ENCODE results near the gene PRKN.

Gene PRKN

GRCh38 chr6:162443101-162443500 lies 284.5 kb downstream of the PRKN start:
- Histone ChIP-seq H3K27ac (ENCODE audit: low read depth, low read length) (no peak overlapping the region), H3K4me1 (ENCODE audit: insufficient read depth, low read length) (no peaks in the 10 kb centered on the region), H3K36me3 (ENCODE audit: insufficient read depth, low read length) (no peaks in the 10 kb centered on the region), H3K9me3 (ENCODE audit: low read length) (no peaks in the 10 kb centered on the region), H3K4me3 (ENCODE audit: low read depth in 1 of 2, low read length in 2 of 2) (no peak overlapping the region), H3K9ac (ENCODE audit: low read length) (no peak overlapping the region), H3K27me3 (ENCODE audit: control insufficient read depth in 1 of 2, insufficient read depth in 2 of 2, low read length in 2 of 2) (no peaks in the 10 kb centered on the region)

DNA sequence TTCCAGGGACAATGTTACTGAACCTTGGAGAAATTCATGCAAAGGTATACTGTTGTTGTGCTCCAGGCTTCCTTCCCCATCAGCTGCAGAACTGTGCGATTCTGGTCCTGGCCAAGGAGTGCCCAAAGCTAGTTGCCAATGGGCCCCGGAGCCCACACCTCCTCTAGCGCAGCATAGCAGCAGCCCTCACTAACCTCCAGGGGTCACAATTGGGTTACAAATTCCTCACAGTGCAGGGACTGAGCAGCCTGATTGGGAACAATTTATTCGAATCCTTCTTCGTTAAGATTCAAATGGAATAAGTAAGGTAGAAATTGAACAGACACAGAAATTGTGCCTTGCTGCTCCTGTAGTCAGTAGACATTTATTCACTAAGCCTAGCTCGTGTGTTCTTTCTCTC lies 284.9 kb downstream of the PRKN start:
- no peaks in the 10 kb centered on the region for H3K4me1 ChIP-seq (ENCODE audit: insufficient read depth, low read length)
- H3K4me3 ChIP-seq (ENCODE audit: low read depth in 1 of 2, low read length in 2 of 2), result no peak overlapping the region
- no peak overlapping the region for H3K27ac ChIP-seq (ENCODE audit: low read depth, low read length)
- H3K27me3 ChIP-seq (ENCODE audit: control insufficient read depth in 1 of 2, insufficient read depth in 2 of 2, low read length in 2 of 2), result no peaks in the 10 kb centered on the region
- H3K9ac ChIP-seq (ENCODE audit: low read length), result no peak overlapping the region
- H3K36me3 ChIP-seq (ENCODE audit: insufficient read depth, low read length), result no peaks in the 10 kb centered on the region
- no peaks in the 10 kb centered on the region for H3K9me3 ChIP-seq (ENCODE audit: low read length)

DNA sequence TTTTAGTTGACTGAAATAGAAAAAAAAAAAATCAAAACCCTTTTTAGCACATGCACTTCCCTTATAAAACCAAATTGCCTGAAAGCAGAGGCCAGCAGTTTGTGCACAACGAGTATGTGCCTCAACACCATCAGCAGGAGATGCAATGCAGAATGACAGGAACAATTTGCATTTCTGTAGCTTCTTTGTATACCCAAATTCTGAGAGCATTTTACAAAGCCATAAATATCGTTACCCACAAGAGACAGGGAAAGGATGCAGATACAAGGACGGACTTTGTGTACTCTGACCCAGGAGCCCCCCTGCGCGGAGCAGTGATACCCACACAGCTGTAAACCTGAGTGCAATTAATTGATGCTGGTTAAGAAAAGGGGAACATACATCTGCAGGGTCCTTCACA lies 285.6 kb downstream of the PRKN start:
- Histone ChIP-seq H3K4me3 (ENCODE audit: low read depth in 1 of 2, low read length in 2 of 2) (no peak overlapping the region), H3K4me1 (ENCODE audit: insufficient read depth, low read length) (no peaks in the 10 kb centered on the region), H3K9me3 (ENCODE audit: low read length) (no peaks in the 10 kb centered on the region), H3K27ac (ENCODE audit: low read depth, low read length) (no peak overlapping the region), H3K9ac (ENCODE audit: low read length) (no peak overlapping the region), H3K27me3 (ENCODE audit: control insufficient read depth in 1 of 2, insufficient read depth in 2 of 2, low read length in 2 of 2) (no peaks in the 10 kb centered on the region), H3K36me3 (ENCODE audit: insufficient read depth, low read length) (no peaks in the 10 kb centered on the region)

GRCh38 chr6:162438980-162439379 lies 288.6 kb downstream of the PRKN start:
- H3K27me3 ChIP-seq (ENCODE audit: control insufficient read depth in 1 of 2, insufficient read depth in 2 of 2, low read length in 2 of 2), result no peaks in the 10 kb centered on the region
- no peaks in the 10 kb centered on the region for H3K9me3 ChIP-seq (ENCODE audit: low read length)
- H3K4me1 ChIP-seq (ENCODE audit: insufficient read depth, low read length), result no peaks in the 10 kb centered on the region
- no peak overlapping the region for H3K4me3 ChIP-seq (ENCODE audit: low read depth in 1 of 2, low read length in 2 of 2)
- no peak overlapping the region for H3K9ac ChIP-seq (ENCODE audit: low read length)
- no peak overlapping the region for H3K27ac ChIP-seq (ENCODE audit: low read depth, low read length)
- H3K36me3 ChIP-seq (ENCODE audit: insufficient read depth, low read length), result no peaks in the 10 kb centered on the region

GRCh38 chr6:162435071-162435470 lies 292.5 kb downstream of the PRKN start:
- Histone ChIP-seq H3K36me3 (ENCODE audit: insufficient read depth, low read length) (no peaks in the 10 kb centered on the region), H3K4me1 (ENCODE audit: insufficient read depth, low read length) (no peaks in the 10 kb centered on the region), H3K27me3 (ENCODE audit: control insufficient read depth in 1 of 2, insufficient read depth in 2 of 2, low read length in 2 of 2) (no peaks in the 10 kb centered on the region), H3K9ac (ENCODE audit: low read length) (no peak overlapping the region), H3K9me3 (ENCODE audit: low read length) (no peaks in the 10 kb centered on the region), H3K27ac (ENCODE audit: low read depth, low read length) (no peak overlapping the region), H3K4me3 (ENCODE audit: low read depth in 1 of 2, low read length in 2 of 2) (no peak overlapping the region)

GRCh38 chr6:162421004-162421403 lies 306.6 kb downstream of the PRKN start:
- Histone ChIP-seq H3K9ac (ENCODE audit: low read length) (no peak overlapping the region), H3K27ac (ENCODE audit: low read depth, low read length) (no peak overlapping the region), H3K27me3 (ENCODE audit: control insufficient read depth in 1 of 2, insufficient read depth in 2 of 2, low read length in 2 of 2) (no peaks in the 10 kb centered on the region), H3K4me1 (ENCODE audit: insufficient read depth, low read length) (no peaks in the 10 kb centered on the region), H3K4me3 (ENCODE audit: low read depth in 1 of 2, low read length in 2 of 2) (no peak overlapping the region), H3K9me3 (ENCODE audit: low read length) (no peaks in the 10 kb centered on the region), H3K36me3 (ENCODE audit: insufficient read depth, low read length) (no peaks in the 10 kb centered on the region)

DNA sequence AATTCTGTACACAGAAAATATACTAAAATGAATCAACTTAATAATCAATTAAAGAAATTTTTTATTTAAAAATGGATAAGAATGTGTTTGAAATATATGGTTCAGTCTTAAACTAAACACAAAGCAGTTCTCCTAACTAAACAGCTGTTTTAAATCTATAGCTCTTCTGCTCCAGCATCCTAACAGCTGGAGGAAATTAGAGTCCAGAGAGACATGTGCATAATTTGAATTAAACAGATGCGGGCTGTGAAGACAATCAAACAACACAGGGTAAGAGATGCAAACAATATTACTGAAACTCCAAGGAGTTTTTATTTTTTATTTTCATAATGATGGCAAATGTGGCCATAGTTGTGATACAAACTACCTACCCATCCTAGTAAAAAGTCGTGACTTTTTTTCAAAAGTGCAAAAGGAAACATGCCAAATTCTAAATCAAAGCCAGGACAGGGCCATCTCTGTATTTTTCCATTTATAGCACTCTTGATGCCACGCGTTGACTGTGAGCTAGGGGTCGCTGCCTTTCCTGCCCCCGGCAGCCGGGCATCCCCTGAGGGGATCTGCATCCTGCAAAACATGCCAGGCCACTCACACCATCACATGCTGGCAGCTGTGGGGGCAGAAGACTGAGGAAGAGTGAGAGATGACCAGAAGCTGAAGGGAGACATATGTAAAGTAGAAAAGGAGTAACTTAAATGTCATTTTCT lies 310.6 kb downstream of the PRKN start:
- H3K9me3 ChIP-seq (ENCODE audit: low read length), result no peaks in the 10 kb centered on the region
- no peak overlapping the region for H3K9ac ChIP-seq (ENCODE audit: low read length)
- no peaks in the 10 kb centered on the region for H3K4me1 ChIP-seq (ENCODE audit: insufficient read depth, low read length)
- no peak overlapping the region for H3K4me3 ChIP-seq (ENCODE audit: low read depth in 1 of 2, low read length in 2 of 2)
- H3K27ac ChIP-seq (ENCODE audit: low read depth, low read length), result no peak overlapping the region
- no peaks in the 10 kb centered on the region for H3K27me3 ChIP-seq (ENCODE audit: control insufficient read depth in 1 of 2, insufficient read depth in 2 of 2, low read length in 2 of 2)
- H3K36me3 ChIP-seq (ENCODE audit: insufficient read depth, low read length), result no peaks in the 10 kb centered on the region

- Histone ChIP-seq H3K9me3 (ENCODE audit: low read length) (no peaks in the 10 kb centered on the region), H3K36me3 (ENCODE audit: insufficient read depth, low read length) (no peaks in the 10 kb centered on the region), H3K27me3 (ENCODE audit: control insufficient read depth in 1 of 2, insufficient read depth in 2 of 2, low read length in 2 of 2) (no peaks in the 10 kb centered on the region), H3K9ac (ENCODE audit: low read length) (no peak overlapping the region), H3K4me3 (ENCODE audit: low read depth in 1 of 2, low read length in 2 of 2) (no peak overlapping the region), H3K27ac (ENCODE audit: low read depth, low read length) (no peak overlapping the region), H3K4me1 (ENCODE audit: insufficient read depth, low read length) (no peaks in the 10 kb centered on the region)
These were observed 311.3 kb downstream of the PRKN start for GRCh38 chr6:162416307-162416706.

DNA sequence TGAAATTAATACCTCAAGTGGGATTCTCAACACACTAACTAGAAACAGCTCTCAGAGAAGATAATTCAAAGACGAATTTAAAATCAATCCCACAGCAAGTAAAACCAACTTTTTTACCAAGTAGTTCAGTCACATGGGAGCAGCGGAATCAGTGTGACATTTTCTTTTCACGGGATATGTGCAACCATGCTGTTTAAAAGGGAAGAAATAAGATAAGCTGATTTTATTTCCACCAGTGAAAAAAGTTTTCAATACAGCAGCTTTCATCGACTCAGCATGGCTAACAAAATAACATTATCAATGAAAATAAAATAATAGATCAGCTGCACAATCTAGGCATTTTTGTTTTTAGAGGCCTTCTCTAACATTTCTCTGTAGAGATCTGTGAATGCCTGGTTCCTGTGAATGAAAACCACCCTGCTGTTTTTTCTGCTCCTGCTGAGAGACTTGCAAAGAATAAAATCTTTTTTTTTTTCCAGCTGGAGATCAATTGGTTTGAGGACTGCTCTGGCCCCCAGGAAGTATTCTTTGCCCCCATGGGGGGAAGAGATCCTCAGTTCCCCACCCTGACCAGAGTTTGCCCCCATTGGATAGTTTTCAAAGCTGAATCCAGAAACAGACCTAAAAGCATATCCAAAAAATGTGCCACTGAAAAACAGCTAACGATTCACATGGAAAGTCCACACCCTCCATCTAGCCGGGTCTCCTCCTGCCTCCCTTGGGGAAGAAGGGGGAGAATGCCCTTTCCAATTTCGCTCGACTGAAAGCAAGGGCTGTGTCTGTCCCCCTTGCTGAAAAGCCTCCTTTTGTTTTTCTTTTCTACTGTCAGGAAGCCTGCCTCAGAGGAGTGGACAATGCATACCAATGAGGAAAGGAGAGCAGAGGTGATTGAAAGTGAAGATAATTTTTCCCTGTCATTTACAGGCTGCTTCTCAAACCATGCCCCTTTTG lies 317.6 kb downstream of the PRKN start:
- Histone ChIP-seq H3K9ac (ENCODE audit: low read length) (no peak overlapping the region), H3K27ac (ENCODE audit: low read depth, low read length) (no peak overlapping the region), H3K27me3 (ENCODE audit: control insufficient read depth in 1 of 2, insufficient read depth in 2 of 2, low read length in 2 of 2) (no peaks in the 10 kb centered on the region), H3K9me3 (ENCODE audit: low read length) (no peaks in the 10 kb centered on the region), H3K4me1 (ENCODE audit: insufficient read depth, low read length) (no peaks in the 10 kb centered on the region), H3K36me3 (ENCODE audit: insufficient read depth, low read length) (no peaks in the 10 kb centered on the region), H3K4me3 (ENCODE audit: low read depth in 1 of 2, low read length in 2 of 2) (no peak overlapping the region)

GRCh38 chr6:162408826-162409535 lies 318.6 kb downstream of the PRKN start:
- Histone ChIP-seq H3K4me1 (ENCODE audit: insufficient read depth, low read length) (no peaks in the 10 kb centered on the region), H3K4me3 (ENCODE audit: low read depth in 1 of 2, low read length in 2 of 2) (no peak overlapping the region), H3K9me3 (ENCODE audit: low read length) (no peaks in the 10 kb centered on the region), H3K27ac (ENCODE audit: low read depth, low read length) (no peak overlapping the region), H3K9ac (ENCODE audit: low read length) (no peak overlapping the region), H3K36me3 (ENCODE audit: insufficient read depth, low read length) (no peaks in the 10 kb centered on the region), H3K27me3 (ENCODE audit: control insufficient read depth in 1 of 2, insufficient read depth in 2 of 2, low read length in 2 of 2) (no peaks in the 10 kb centered on the region)

DNA sequence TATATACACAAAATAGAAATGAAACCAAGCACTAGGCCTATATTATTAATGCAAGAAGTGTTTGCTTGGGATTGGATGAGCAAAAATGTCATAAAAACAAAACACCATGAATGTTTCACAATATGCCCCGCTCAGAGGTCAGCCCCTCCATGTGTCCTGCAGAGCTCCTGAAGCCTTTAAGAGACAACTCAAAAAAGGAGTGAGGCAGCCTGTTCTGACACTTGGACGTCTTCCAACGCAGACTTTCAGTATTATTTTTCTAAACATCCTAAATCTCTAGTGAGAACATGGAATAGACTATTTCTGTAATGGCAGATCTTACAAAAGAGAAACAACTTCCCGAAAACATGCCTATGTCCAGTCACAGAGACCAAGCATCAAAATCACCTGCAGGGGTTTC lies 322.6 kb downstream of the PRKN start:
- Histone ChIP-seq H3K27me3 (ENCODE audit: control insufficient read depth in 1 of 2, insufficient read depth in 2 of 2, low read length in 2 of 2) (no peaks in the 10 kb centered on the region), H3K9me3 (ENCODE audit: low read length) (no peaks in the 10 kb centered on the region), H3K27ac (ENCODE audit: low read depth, low read length) (no peak overlapping the region), H3K4me3 (ENCODE audit: low read depth in 1 of 2, low read length in 2 of 2) (no peak overlapping the region), H3K9ac (ENCODE audit: low read length) (no peak overlapping the region), H3K4me1 (ENCODE audit: insufficient read depth, low read length) (no peaks in the 10 kb centered on the region), H3K36me3 (ENCODE audit: insufficient read depth, low read length) (no peaks in the 10 kb centered on the region)
